DMS79 treated with DMSO at 0.1 percent for 48 hours (cell line): Measurements from ENCODE around the gene UNC5B.
A peak's percentile ranks its signal among the peaks of the same experiment; 100 is the strongest.
"Not testable (repeated sequence)": the region's sequence is repeated elsewhere in the genome, so short reads cannot be mapped to it uniquely, and the experiment has no call there.

ENCODE experiments used
- DNase-seq: peaks from one replicate; lab custom pipeline; 2025; lab: John Stamatoyannopoulos, UW

Gene UNC5B

DNA sequence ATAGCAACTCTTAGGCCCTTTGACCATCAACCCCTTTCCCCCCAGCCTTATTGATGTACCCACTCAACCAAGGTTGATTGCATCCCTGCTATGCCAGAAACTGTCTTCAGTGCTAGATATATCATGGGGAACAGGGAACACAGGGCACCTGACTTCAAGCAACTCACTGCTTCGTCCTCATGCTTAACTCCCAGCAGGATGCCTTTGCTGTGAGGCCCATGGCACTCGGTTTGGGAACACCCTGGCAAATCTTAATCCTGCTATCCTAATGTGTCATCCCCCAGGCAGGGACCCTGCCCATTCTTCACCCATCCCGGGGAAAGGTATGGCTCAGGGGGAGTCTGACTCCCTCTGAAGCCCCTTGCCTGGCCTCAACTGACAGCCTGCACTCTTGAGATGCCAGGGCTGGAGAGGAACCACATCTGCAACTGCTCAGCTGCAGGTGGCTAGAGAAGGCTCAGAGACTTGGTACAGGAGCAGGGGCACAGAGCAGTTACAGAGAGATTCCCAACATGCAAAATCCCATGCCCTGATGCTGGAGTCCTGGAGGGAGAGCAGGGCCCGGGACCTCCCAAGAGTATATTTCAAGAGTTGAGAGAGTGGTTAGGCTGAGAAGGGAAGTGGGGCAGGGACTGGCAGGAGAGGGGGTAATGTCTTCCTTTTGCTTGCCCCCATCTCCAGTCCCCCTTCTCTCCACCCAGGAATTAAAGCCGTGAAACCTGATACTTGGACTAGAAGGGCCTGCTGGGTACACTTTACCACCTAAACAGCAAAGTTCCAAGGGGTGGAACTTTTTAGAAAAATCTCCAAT is 2.4 kb upstream of the UNC5B start:
- DNase-seq = no peak

DNA sequence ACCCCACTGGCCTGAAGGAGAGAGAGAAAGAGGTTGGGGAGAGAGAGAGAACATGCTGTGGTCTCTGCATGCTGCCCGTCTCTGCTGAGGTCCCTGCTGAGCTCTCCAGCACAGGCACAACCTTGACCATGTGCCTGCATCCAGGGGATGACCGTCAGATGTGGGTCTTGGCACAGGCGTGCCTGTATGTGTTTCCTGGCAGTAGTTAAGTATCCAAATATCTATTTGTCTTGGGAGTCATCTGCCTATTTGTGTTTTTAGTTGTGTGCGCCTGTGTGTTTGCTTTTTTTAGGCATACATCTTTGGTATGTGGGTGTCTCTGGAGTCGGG is 1.9 kb upstream of the UNC5B start:
- DNase-seq = no peak

DNA sequence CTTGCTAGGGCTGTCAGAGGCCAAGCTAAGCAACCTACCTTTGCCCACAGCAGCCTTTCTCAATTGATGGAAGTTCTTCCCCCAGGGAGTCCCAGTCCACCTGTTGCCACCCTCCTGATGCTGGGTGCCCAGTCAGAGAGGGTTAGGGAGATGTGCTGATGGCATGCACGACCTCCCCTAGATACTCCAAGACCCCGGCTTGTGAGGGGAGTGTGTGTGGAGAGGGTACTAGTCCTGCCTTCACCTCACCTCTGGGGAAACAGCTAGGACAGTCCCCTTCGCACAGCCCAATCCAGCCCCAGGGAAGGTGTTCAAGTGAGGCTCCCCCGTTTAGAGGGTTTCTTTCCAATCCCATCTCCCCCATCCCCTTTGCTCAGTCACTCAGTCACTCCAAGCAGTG is 1.3 kb upstream of the UNC5B start:
- DNase-seq = no peak

DNA sequence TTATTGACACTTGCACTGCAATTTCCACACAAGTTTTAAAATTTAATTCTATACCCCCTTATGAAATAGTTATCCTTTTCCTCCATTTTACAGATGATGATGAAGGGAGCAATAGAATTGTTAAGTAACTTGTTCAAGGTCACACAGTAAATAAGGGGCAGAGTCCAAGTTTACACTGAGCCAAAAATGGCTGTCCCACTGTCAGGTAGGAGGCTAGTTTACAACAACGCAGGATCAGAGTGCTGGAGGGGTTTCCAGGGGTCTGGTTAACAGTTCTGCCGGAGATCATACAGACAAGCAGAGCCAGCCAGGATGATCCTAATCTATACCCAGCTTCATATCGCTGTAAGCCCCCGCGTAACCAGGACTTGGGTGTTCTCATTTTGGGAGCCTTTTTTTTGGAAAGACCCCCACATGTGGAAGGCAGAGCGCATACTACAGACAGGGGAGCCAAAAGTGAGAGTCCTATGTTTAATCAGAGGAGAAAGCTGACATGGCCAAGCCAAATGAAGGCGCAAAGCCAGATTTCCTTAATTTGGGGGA is 524 bp upstream of the UNC5B start:
- no peak for DNase-seq

DNA sequence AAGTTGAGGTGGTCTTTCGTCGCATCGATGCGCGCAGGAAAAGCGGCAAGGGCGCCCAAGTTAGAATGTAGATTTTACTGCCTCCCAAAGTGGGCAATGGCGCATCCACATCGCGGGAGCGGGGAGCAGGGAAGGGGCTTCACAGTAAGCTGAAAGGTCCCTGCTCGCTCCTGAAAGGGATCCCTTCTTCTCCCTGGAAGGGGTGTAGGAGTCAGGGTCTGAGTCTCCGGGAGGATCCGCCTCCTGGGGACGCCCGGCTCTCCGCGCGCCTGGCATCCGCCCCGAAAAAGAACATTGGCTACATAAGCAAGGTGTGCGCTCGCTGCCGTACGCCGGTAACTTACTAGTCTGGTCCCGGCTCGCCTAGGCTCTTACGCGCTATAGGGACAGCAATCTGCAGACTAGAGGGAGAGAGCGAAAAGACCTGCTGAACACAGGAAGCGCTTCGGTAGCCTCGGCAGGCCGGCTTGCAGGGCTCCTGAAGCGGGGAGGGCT is 804 bp downstream of the UNC5B start:
- DNase-seq = peak; percentile 23

DNA sequence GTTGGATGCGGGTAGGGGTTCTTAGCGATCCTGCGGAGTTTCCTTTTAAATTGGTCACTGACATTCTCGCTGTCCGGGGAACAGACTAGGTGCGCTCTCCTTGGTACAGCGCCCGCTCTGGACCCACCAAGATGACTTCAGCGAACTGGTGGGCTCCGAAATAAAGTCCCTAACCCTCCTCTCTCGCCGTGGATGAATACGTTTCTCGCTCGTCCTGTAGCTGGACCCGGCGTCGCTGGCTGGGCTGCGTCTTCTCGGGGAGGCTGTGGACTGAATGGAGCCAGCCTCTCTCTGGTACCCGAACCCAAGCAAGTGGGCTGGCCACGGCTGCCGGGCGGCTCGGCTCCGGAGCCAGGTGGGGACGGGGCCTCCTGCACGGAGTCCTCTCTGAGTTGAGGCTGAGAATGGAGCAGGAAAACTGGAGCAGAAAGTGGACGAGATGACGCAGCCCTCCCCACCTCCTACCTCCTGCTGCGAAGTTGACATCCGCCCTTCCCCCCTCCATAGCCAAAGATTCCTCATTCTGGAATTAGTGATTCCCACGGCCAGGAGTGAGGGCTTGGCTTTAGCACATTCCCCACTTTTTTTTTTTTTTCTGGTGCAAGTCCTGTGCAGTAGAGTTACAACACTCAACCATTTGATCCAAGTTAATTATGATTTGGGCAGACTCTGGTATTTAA is 1.5 kb downstream of the UNC5B start:
- no peak for DNase-seq

DNA sequence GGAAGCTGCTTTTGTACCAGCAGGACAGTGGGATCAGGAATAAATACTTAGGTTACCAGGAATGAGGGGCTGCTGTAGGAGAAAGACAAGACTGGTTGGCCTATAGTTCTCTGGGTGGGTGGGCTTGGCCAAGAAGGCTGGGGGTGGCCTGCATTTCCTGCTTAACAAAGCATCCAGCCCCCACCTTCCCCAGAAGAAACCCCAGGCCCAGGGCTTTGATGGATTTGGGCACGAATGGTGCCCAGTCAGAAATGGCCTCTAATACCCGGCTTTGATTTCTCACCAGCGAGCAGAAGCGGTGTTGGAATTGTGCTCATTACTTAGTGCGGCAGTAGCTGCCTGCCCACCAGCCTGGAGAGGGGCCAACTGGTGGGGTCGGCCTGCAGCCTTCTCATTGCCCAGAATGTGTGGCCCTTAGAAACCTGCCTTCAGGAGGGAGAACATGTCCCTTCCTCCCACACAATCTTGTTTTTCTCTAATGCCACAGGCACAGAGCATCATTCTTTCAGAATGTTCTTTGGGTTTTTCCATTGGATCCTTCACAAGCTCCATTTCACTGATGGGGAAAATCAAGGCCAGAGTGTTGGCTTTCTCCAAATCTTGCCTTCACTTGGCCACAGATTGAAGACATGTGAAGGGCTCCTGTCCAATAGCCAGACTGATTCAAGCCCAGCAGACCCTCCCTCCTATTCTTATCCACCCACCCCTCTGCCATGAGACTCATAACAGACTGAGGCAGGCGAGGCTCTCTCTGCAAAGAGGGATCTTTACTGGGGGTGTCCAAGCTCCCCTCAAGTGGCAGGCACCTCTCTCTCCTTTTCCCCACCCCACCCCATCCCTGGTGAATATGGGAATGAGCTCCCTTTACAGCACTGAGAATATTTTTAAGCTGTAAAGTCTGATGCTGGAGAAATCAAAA is 2.5 kb downstream of the UNC5B start:
- DNase-seq = no peak

DNA sequence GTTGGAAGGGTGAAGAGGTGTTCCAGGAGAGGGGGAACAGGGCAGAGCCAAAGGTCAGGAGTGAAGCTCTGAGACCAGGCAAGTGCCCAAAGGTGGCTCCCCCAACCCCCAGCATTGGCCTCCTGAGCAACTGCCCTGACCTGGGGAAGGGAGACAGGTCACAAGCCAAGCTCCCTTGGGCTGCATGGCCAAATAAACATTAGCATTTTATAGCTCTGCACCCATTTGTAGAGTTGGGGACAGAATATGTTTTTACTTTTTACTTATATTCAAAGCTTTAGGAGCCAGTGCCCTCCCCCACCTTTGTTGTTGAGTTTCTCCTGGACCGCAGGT is 4.0 kb downstream of the UNC5B start:
- no peak for DNase-seq

DNA sequence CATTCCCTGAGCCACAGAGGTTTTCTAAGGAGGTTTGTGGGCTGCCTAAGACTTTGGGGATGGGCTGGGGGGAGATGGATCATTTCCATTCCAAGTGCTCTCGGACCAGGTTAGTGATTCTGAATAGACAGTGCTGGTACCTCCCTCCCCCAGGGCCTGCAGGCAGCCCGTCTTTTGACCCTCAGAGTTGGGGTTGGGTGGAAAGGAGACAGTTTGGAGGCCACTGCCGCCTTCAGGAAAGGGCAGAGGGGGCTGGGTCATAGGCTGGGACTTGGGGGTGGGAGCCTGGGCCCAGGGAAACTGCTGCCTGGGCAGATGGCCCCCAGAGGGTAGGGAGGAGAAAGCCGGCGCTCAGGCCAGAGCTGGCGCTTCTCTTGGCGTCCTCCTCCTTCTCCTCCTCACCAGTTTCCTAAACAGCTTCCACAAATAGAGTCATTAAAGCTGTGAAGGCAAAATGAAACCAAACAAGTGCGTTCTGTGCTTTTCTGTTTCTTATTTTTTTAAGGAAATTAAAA is 4.4 kb downstream of the UNC5B start:
- no peak for DNase-seq

DNA sequence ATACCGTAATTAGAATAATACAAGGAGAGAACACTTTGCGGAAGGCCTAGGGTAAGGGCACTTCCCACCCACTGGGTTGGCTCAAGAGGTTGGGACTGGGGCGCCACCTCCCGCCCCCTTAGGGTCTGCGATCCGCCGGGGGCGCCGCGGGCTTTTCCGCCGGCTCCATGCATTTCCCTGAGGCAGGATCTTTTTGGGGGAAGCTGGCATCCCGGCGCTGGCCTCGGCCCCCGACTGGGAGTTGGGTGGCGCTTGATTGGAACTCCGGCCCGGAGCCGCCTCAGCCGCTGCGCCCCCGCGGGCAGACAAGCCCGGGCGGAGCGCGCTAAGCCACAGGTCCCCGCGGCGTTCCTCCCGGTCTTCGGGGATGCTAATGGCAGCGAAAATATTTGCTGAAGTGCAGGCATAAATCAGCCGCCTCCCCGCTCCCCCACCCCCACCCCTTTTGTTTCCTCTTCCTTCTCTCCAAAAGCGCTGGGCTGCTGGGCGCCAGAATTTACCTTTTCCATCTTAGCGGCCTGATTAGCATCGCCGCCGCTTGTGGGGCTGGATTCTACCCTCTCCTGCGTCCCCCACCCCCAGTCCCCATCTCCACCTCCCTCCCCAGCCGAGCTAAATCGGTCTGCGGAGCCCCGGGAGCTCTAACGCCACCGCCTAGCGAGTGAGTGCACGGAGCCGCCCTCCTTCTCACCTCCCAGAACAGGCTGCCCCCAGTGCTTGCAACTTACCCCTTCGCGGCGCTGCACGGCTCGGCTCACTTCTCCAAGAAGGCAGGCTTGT is 5.1 kb downstream of the UNC5B start:
- peak; percentile 32 for DNase-seq

DNA sequence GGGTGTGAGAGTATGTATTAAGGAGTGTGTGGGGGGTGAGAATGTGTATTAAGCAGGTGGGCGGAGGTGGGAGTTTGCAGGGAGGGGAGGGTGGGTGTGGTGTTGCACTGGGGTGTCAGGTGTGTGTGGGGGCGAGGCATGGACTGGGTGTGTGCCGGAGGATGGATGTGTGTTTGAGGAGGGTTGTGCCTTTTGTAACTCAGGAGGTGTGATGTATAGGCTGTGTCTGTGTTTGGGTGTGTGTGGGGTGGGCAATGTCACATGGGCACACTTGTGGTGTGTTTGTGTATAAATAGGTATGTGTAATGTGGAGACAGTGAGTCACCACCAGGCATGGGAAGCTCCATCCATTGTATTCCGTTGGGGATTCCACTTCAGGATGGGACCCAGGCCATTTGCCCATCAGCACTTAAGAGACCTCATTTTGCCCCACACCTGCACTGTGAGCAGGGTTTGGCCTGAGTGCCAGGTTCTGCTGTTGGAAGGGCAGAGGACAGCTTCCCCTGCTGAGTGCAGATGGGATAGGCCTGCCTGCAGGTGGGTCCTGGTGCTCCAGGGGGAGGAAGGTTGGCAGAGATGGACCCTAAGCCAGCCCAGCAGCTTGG is 5.8 kb downstream of the UNC5B start:
- no peak for DNase-seq

DNA sequence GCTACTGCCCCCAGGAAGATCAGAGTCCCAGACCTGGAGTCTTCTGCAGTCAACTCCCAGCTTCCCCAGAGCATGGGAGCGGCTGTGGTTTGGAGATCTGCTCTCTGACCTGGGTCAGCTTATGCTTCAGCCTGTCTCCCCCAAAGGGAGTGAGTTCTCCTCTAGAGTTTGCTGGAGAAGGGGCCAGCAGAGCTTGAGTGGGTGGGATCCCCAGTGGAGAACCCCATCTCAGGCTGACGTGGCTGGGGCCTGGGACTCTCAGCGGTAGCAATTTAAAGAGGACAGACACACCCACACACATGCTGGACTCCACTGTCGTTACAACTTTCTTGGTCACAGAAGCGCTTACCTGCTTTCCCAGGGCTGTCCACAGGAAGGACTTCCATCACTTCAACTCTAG is 6.3 kb downstream of the UNC5B start:
- DNase-seq = no peak

DNA sequence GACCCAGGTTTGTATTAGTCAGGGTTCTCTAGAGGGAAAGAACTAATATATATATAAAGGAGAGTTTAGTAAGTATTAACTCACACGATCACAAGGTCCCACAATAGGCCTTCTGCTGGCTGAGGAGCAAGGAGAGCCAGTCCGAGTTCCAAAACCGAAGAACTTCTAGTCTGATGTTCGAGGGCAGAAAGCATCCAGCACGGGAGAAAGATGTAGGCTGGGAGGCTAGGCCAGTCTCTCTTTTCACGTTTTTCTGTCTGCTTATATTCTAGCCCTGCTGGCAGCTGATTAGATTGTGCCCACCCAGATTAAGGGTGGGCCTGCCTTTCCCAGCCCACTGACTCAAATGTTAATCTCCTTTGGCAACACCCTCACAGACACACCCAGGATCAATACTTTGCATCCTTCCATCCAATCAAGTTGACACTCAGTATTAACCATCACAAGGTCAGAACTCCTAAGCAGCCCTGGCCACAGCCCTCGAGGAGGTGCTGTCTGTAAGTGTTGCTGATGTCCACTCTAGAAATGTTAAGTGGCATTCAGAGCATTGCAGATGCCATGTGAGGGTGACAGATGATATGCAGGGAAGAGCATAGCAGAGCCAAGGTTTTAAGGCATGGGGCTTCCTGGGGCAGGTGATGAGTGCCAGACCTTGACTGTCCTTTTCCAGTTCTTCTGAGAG is 7.0 kb downstream of the UNC5B start:
- DNase-seq = not testable (repeated sequence)

DNA sequence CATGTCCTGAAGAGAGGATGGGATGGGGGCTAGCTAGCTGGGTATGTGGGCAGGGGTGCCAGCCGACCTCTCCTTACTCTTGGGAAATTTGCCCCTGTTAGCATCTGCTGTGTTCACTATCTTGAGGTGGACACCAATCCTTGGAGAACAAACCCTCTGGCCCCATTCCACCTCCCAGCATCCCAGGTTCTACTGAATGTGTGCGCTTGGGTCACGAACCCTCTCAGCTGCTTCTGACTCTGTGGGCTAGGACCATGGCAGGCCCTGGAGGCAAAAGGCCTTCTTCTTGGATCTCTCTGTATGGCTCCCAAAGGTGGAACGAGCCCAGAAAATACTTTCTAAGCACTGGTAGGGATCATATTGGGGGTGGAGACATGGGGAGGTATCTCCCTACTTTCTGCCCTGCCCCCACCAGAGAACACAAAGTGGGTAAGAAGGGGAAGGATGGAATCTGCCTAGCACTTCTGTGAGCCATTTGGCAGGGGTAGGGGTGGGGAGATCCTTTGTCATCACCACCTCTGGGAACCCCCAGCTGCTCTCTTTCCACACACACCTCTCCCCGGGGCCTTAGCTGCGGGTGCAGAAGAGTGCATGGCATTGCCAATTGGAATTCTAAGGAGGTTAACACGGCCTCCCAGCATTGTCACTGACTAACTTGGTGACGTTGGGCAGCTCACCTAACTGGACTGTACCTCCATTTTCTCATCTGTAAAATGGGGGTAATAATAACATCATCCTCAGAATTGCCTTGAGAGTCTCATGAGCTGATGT is 7.7 kb downstream of the UNC5B start:
- DNase-seq = no peak

DNA sequence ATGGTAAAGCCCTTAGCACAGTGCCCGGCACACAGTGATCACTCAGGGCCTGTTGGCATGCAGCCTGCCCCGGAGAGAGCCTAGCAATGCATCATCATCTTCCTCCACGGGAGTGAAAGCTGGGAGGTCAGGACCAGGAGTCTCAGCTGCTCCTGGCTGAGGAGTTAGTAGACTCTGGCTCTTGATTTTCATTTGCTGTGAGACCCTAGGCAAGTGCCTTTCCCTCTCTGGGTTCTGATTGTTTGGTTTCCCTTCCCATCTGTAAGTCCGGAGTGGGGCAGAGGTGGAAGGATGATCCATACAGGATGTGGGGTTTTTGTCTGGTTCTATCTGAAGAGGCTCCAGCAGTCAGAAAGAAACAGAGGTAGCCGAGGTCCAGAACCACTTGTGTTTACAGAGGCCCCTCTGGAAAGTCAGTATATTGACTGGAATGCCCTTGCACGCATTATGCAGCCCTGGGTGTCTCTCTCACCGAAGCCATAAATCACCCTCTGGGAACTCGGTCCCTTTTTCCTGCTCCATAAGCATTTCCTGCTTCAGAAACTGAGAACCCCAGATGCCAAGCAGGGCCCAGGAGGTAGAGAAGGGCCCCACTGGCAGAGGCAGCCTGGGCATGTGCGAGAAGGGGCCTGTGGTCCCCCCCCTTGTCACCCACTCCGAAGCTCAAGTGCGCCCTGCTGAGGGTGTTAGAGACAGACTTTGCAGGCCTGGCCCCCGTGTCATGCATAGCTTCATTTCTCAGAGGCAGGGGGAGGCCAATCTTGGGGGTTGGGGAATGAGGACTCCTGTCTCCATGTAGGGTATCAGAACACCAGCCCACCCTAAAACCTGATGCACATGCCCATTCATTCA is 8.5 kb downstream of the UNC5B start:
- DNase-seq = no peak

DNA sequence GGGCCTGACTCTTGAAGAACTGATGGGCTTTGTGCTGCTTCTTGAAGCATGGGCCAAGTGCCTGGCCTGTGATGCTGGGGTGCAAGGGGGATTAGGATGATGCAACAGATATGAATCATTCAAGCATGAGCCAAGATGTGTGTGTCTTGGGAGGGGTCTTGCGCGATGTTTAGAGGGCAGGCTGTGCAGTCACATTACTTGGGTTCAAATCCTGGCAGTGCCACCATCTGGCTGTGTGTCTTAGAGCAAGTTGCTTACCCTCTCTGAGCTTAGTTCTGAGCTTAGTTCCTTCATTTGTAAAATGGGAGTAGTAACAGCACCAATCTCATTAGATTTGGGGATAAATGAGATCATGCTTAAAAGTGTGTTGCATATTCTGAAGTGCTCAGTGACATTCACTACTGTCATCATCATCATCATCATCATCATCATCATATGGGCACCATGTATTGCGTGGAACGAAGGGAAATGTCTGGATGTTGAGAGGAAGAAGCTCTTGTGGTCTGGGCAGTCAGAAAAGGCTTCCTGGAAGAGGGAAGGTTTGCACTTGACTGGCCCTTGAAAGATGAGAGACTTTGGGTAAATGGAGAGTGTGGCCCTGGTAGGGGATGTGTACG is 9.3 kb downstream of the UNC5B start:
- DNase-seq = no peak

DNA sequence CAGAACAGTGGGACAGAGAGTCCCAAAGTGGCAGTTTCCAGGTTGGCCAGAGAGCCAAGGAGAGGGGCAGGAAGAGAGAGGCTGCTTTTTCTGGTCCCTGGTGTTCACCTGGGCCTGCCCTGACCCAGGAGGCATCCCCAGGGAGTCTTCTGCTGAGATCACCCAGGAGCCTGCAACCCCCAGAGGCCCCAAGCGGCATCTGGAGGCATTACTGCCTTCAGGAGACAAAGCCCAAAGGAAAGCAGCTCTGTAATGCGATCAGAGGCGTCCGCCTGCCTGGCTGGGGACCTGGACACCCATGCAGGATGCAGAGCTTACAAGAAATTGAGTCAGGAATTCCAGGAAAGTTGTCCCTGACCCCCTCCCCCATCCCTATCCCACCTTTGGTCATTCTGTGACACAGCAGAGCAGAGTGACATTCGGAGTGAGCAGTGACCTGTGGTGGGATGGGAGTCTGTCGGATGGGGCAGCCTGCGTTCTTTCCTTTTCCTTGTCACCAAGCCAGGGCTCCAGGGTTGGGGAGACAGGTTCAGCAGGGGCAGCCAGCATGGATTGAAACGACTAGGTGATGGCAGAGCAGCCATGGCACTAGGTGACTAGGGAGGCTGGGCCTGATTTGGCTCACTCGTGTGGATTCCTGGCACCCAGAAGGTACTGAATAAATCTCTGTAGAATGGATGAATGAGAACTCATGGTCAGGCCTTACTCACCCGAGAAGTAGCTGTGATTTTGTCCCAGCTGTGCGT is 10.4 kb downstream of the UNC5B start:
- DNase-seq = no peak
